ENCODE data around the gene TRIM68. TPM values are rescaled to one million over a fixed set of nuclear protein-coding genes. Genes with fewer than 3 reads are reported as not detected.
A peak's percentile ranks its signal among the peaks of the same experiment; 100 is the strongest.

The TRIM68 gene, protein sequence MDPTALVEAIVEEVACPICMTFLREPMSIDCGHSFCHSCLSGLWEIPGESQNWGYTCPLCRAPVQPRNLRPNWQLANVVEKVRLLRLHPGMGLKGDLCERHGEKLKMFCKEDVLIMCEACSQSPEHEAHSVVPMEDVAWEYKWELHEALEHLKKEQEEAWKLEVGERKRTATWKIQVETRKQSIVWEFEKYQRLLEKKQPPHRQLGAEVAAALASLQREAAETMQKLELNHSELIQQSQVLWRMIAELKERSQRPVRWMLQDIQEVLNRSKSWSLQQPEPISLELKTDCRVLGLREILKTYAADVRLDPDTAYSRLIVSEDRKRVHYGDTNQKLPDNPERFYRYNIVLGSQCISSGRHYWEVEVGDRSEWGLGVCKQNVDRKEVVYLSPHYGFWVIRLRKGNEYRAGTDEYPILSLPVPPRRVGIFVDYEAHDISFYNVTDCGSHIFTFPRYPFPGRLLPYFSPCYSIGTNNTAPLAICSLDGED
- total RNA-seq: 7.7 TPM

DNA sequence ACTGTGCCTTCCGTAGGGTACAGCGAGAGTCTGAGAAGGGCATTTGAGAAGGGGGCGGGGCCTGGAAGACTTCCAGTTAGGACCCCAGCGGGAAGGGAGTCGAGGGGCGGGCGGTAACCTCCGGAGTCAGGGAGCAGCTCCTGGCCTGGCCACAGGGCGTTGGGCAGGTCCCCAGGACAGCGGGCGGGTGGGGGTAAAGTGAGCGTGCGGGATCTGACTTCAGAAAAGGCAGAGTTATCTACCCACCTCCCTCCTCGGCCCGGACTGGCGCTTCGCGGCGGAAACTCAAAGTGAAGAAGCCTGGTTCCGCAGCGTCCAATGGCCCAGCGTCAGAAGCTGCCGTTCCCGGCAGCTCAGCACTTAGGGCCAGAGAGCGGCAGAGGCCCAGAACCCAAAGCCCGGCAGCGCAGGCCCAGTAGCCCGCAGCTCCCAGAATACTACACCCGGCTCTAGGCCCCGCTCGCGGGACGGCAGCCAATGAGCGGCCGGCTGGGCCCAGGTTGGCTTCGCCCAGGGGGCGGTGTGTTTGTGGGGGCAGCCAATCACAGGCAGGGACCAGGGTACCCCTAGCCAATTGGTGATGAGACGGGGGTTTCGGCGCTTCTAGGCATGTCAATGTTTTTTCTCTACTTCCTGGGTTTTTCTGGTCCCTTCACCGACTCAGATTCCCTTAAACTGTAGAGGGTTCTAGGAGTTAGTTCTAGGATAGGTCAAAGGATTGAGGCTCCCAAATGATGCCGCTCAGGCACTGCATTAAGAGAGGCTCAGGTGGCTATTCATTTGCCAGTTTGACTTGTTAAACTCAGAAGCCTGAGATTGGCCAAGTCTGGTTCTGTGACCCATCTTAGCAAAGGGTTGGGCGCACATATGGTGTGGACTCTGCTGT lies at the start of gene TRIM68:
Gene TRIM68, minus strand, starts transcription at position 451 of the 886 bp plus-strand sequence. CDS start 2,727 bp downstream, outside the sequence.
- peak; percentile 91 for DNase-seq

DNA sequence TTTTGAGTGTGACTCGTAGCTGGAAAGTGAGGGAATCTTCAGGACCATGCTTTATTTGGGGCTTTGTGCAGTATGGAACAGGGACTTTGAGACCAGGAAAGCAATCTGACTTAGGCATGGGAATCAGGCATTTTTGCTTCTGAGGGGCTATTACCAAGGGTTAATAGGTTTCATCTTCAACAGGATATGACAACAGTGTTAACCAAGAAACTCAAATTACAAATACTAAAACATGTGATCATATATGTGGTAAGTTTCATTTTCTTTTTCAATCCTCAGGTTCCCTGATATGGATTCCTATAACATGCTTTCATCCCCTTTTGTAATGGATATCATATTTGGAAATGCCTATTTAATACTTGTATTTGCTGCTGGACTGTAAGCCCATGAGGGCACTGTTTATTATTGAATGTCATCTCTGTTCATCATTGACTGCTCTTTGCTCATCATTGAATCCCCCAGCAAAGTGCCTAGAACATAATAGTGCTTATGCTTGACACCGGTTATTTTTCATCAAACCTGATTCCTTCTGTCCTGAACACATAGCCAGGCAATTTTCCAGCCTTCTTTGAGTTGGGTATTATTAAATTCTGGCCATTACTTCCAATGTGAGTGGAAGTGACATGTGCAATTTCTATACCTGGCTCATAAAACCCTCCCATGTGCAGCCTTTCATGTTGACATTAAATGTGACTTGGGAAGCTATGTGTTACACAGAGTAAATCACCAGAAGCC lies 46.8 kb upstream of the TRIM68 start:
- DNase-seq: no peak

GRCh38 chr11:4647766-4648165 lies 39.7 kb upstream of the TRIM68 start:
- no peak for DNase-seq

- no peak for DNase-seq
These were observed 37.9 kb upstream of the TRIM68 start for GRCh38 chr11:4645974-4646373.

DNA sequence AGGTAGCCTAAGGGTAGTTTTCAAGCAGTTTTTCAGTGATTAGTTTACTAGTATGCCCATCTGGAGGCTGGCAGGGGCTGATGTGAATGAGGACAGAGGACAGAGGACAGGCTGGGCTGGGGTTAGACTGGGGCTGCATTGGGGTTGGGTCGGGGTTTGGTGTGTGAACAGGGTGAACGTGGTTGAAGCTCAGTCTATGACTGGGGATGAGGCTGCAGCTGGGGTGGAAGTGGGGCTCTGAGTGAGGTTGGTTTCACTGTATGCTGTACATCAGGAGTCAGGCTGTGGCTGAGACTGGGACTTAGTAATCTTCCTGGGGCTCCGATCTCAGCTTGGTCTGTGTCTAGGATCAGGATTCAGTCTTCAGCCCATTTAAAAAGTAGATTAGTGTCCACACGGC lies 36.2 kb upstream of the TRIM68 start:
- no peak for DNase-seq

- DNase-seq: no peak
These were observed 35.7 kb upstream of the TRIM68 start, which contains the start of gene OR51E1 for GRCh38 chr11:4643682-4644081. TSS of gene OR51E1 (plus strand) at chr11:4643982. CDS start at chr11:4652527, 8,545 bp downstream.

- no peak for DNase-seq
These were observed 35.0 kb upstream of the TRIM68 start for GRCh38 chr11:4643076-4643475.

DNA sequence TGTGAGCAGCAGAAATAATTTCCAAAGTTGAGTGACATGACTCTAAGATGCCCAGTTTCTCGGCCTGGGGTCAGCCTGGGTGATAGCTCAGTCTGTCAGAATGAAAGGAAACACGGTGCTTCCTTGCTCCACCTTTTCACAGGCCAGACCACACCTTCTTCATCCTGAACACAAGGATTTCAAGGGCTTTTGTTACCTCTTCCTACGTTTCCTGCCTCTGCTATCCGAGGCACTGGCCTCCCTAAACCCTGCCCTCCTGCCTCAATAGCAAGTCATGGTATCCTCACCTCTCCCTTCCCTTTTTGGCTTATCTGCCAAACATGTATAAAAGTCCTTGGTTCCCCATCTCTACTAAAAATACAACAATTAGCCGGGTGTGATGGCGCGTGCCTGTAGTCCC lies 34.0 kb upstream of the TRIM68 start:
- DNase-seq: no peak

DNA sequence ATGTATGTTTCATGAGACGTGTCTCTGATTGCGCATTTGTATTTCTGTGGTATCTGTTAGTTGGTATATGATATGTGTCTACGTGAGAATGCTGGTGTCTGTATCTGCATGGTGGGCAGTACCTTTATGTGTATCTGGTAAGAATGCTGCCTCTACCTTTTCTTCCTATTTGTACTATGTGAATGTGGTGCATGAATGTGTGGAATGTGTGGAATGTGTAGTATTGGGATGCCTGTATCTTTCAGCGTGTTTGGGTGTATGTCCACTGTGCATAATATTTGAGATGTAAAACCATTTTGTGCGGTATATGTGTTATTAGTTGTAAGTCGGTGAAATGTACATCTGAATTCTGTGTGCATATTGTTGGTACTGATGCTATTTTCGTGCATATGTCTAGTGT lies 33.5 kb upstream of the TRIM68 start:
- no peak for DNase-seq

GRCh38 chr11:4639931-4640330 lies 31.9 kb upstream of the TRIM68 start:
- DNase-seq: no peak

DNA sequence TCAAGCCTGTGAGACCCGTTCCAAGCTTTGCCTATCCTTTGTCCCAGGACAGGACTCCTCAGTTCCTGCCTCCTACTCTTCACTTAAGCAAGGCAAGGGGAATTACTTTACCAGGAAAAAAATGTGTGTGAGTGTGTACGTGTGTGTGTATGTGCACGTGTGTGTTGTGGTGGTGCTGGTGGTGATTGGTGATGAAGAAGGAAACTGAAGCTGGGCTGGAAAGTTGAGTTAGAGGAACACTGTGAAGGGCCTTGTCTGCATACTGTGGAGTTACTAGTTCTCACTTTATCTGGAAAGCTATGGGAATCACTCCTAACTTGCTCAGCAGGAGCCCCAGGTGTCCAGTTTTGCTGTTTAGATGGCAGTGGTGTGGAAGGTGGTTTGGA lies 29.6 kb upstream of the TRIM68 start:
- no peak for DNase-seq

DNA sequence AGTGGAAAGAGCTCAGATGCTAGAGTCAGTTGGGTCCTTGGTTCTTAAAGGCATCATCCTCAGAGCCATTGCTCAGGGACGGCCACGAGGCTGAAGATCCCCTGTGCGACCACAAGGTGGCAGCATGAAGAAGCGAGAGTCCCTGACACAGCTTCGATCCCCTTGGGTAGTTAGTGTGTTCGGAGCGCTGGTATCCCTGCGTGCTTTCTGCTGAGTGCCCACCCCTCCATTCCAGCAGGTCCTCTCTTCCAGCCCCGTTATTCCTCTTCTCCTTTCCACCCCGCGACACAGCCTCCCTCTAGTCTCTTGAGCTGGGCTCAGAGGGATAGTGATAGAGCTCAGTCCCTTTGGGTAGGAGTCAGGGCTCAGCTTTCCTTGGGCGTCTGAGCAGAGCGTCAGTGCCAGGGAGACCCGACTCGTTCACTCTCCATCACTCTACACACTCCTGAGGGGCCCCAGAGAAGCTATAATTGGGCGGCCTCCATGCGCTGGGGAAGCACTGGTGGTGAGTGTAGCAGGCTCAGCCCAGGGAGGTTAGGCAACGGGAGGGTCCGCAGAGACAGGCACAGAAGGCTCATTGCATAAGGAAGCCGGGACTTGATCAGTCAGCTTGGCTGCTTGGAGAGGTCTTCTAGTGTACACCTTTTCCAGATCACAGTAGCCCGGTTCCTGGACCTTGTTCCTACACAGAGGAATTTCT lies 29.1 kb upstream of the TRIM68 start, which contains the start of gene OR51D1:
Gene OR51D1, plus strand, starts transcription at position 516 of the 700 bp plus-strand sequence. CDS start 2,314 bp downstream, outside the sequence.
- peak; percentile 33 for DNase-seq

DNA sequence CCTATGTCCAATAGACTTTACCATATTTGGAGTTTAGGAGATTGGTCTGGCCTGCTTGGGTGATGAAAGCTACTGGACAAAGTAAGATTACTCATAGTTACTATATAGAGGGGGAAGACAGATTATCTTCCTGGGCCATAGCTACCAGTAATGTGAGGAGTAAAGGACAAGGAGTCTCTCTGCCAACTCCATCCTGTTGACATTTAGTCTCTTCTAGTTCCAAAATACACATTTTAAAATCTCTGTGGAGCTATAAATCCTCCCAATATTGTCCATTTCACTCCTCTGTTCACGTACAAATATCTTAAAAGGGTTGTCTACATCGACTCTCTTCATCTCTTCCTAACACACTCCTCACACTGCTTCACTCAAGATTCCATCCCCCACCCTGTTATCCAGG lies 28.1 kb upstream of the TRIM68 start:
- no peak for DNase-seq

DNA sequence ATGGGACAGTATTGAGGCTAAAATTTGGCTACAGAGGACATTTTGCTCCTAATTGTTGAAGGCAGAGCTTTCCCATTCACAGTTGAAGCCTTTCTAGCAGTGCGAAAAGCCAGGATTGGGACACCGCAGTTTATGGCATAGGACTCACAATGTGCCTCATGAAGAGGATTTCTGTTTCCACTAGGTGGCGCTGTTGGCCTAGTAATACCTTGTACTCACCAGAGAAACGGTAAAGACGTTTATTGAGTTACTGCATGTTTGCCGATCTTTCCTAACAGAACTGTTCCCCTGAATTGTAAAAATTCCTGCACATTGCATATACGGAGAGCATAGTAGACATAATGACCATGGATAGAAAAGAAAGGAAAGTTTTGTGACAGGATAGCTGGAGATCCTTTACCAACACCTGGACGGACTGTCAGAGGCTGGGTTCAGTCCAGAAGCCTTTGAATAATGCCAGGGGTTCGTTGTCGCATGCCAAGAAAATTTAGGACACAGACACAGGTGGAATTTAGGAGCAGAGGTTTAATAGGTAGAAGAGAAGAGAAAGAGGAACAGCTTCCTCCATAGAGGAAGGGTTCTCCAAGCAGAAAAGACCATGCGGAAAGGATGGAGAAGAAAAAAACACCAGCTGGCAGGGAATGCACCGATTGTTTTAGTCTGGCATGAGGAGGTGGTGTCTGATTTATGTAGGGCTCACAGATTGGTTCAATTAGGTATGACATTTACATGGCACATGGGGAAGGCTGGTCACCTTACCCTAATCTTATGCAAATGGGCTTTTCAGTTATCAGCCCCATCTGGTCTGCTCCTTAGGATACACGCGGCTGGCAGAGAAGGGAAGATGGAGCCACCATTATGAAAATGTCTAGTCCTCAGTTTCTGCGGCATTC lies 18.4 kb upstream of the TRIM68 start:
- peak; percentile 7 for DNase-seq

GRCh38 chr11:4619514-4619913 lies 11.5 kb upstream of the TRIM68 start:
- DNase-seq: no peak

DNA sequence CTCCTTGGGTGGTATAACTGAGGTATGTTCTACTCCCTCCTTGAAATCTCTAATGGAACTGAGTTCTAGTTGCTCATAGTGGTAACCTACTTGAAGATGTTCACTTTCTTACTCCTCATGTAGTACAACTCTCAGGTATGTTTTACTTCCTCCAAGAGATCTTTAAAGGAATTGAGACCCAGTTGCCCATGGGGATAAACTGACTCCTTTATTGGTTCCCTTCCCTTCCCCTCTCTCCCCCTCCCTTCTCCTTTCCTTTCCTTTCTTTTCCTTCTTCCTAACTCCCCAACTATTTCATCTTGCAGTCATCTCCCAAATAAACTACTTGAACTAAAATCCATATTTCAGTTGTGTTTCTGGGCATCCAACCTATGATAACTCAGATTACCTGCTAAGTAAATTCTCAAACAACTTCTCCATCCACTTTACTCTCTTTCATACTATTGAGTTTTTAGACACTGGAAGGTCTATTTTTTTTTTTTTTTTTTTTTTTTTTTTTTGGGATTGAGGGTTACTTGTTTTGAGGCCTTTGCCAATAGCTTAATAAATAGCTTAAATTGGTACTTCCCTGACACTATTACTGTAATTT lies 7.9 kb upstream of the TRIM68 start:
- DNase-seq: no peak

- DNase-seq: no peak
These were observed 4.0 kb upstream of the TRIM68 start for GRCh38 chr11:4611986-4612385.

- DNase-seq: no peak
These were observed 2.4 kb upstream of the TRIM68 start for GRCh38 chr11:4610258-4610935.

GRCh38 chr11:4607096-4607495 lies 935 bp downstream of the TRIM68 start:
- no peak for DNase-seq

Data from skin of body (tissue), 2 donors.